Measurements from ENCODE around the gene EXOC4. TPM values are rescaled to one million over a fixed set of nuclear protein-coding genes. Genes with fewer than 3 reads are reported as not detected.

EXOC4 gene
- total RNA-seq, 2 donors from 2014 or later = 106 to 115 TPM

GRCh38 chr7:133514551-133514950, 261.7 kb downstream of the EXOC4 start:
- peaks cover 13% of the 10 kb centered on the region for H3K9me3 Mint-ChIP-seq
- no peaks in the 10 kb centered on the region for H3K9me3 ChIP-seq (ENCODE audit: control insufficient read depth, low read length)
- H3K27me3 Mint-ChIP-seq (ENCODE audit: insufficient read depth) = no peaks in the 10 kb centered on the region
- peaks cover 3% of the 10 kb centered on the region for H3K4me1 ChIP-seq (ENCODE audit: control insufficient read depth, insufficient read depth, low read length)
- no peaks in the 10 kb centered on the region for H3K36me3 ChIP-seq (ENCODE audit: control insufficient read depth, insufficient read depth, low read length)
- H3K36me3 Mint-ChIP-seq (ENCODE audit: low read depth) = peaks cover 16% of the 10 kb centered on the region
- TF ChIP-seq CTCF (conservative IDR thresholded peaks at IDR 0.05) = no peak
- DNase-seq = no peak
- H3K27ac ChIP-seq (ENCODE audit: low read depth, low read length) = no peak overlapping the region
- no peak overlapping the region for H3K9ac ChIP-seq (ENCODE audit: extremely low read depth, low read length, poor library complexity, severe bottlenecking)
- no peak overlapping the region for H3K27ac Mint-ChIP-seq
- H3K4me3 ChIP-seq (ENCODE audit: low read length) = no peak overlapping the region
- H3K27me3 ChIP-seq (ENCODE audit: control insufficient read depth, insufficient read depth, low read length, poor library complexity, severe bottlenecking) = no peaks in the 10 kb centered on the region
- no peak overlapping the region for H3K4me3 Mint-ChIP-seq
- H3K4me1 Mint-ChIP-seq = peaks cover 16% of the 10 kb centered on the region

- H3K36me3 ChIP-seq (ENCODE audit: control insufficient read depth, insufficient read depth, low read length) = no peaks in the 10 kb centered on the region
- no peaks in the 10 kb centered on the region for H3K4me1 ChIP-seq (ENCODE audit: control insufficient read depth, insufficient read depth, low read length)
- Mint-ChIP-seq H3K4me3 (no peak overlapping the region), H3K9me3 (peaks cover 4% of the 10 kb centered on the region), H3K36me3 (ENCODE audit: low read depth) (peaks cover 12% of the 10 kb centered on the region), H3K4me1 (peaks cover 3% of the 10 kb centered on the region), H3K27ac (no peak overlapping the region), H3K27me3 (ENCODE audit: insufficient read depth) (no peaks in the 10 kb centered on the region)
- no peak for TF ChIP-seq CTCF (conservative IDR thresholded peaks at IDR 0.05)
- no peaks in the 10 kb centered on the region for H3K27me3 ChIP-seq (ENCODE audit: control insufficient read depth, insufficient read depth, low read length, poor library complexity, severe bottlenecking)
- no peak overlapping the region for H3K4me3 ChIP-seq (ENCODE audit: low read length)
- H3K9ac ChIP-seq (ENCODE audit: extremely low read depth, low read length, poor library complexity, severe bottlenecking) = no peak overlapping the region
- H3K27ac ChIP-seq (ENCODE audit: low read depth, low read length) = no peak overlapping the region
- DNase-seq = no peak
- no peaks in the 10 kb centered on the region for H3K9me3 ChIP-seq (ENCODE audit: control insufficient read depth, low read length)
- 80 to 93% methylated on average over 3 to 4 of the region's 4 CpGs for WGBS, 2 experiments (ENCODE audit: insufficient coverage in 1 of 2, insufficient read length in 1 of 2)
Observed at GRCh38 chr7:133517766-133518165, 264.9 kb downstream of the EXOC4 start.

- no peaks in the 10 kb centered on the region for H3K9me3 ChIP-seq (ENCODE audit: control insufficient read depth, low read length)
Observed at GRCh38 chr7:133518718-133519117, 265.8 kb downstream of the EXOC4 start.

More at GRCh38 chr7:133518718-133519117, 265.8 kb downstream of the EXOC4 start:
- Histone ChIP-seq H3K27me3 (ENCODE audit: control insufficient read depth, insufficient read depth, low read length, poor library complexity, severe bottlenecking) (no peaks in the 10 kb centered on the region), H3K4me1 (ENCODE audit: control insufficient read depth, insufficient read depth, low read length) (no peaks in the 10 kb centered on the region), H3K36me3 (ENCODE audit: control insufficient read depth, insufficient read depth, low read length) (no peaks in the 10 kb centered on the region), H3K4me3 (ENCODE audit: low read length) (no peak overlapping the region), H3K27ac (ENCODE audit: low read depth, low read length) (no peak overlapping the region), H3K9ac (ENCODE audit: extremely low read depth, low read length, poor library complexity, severe bottlenecking) (no peak overlapping the region)
- peaks cover 4% of the 10 kb centered on the region for H3K9me3 Mint-ChIP-seq
- DNase-seq = no peak
- H3K4me1 Mint-ChIP-seq = peaks cover 3% of the 10 kb centered on the region
- TF ChIP-seq CTCF (conservative IDR thresholded peaks at IDR 0.05) = no peak
- WGBS, 2 experiments (ENCODE audit: insufficient coverage in 1 of 2, insufficient read length in 1 of 2) = 97 to 100% methylated on average over 2 of the region's 2 CpGs
- H3K27me3 Mint-ChIP-seq (ENCODE audit: insufficient read depth) = no peaks in the 10 kb centered on the region
- no peak overlapping the region for H3K27ac Mint-ChIP-seq
- peaks cover 11% of the 10 kb centered on the region for H3K36me3 Mint-ChIP-seq (ENCODE audit: low read depth)
- no peak overlapping the region for H3K4me3 Mint-ChIP-seq
